Measurements from ENCODE around the gene SIPA1L2. TPM values are rescaled to one million over a fixed set of nuclear protein-coding genes. Genes with fewer than 3 reads are reported as not detected.

Gene SIPA1L2
- total RNA-seq, 1 experiment from 2014 or later: 13.2 TPM

DNA sequence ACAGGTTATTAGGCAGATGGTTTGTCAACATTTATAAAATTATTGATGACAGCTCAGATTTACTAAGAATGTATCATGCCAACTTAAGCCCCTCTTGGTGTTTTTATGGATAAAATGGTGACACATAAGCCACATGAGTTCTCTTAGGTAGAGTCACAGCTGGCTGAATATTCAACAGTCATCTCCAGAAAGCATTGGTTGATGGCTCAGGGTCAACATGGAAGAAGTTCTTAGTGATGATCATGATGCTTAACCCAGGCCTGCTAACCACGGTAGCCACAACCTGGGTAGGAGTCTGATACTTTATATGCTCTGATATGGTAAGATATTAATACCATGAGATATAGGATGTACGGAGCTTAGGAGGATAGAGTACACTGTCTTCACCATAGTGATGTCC is 46.4 kb upstream of the SIPA1L2 start:
- TF ChIP-seq, protein P1, sequence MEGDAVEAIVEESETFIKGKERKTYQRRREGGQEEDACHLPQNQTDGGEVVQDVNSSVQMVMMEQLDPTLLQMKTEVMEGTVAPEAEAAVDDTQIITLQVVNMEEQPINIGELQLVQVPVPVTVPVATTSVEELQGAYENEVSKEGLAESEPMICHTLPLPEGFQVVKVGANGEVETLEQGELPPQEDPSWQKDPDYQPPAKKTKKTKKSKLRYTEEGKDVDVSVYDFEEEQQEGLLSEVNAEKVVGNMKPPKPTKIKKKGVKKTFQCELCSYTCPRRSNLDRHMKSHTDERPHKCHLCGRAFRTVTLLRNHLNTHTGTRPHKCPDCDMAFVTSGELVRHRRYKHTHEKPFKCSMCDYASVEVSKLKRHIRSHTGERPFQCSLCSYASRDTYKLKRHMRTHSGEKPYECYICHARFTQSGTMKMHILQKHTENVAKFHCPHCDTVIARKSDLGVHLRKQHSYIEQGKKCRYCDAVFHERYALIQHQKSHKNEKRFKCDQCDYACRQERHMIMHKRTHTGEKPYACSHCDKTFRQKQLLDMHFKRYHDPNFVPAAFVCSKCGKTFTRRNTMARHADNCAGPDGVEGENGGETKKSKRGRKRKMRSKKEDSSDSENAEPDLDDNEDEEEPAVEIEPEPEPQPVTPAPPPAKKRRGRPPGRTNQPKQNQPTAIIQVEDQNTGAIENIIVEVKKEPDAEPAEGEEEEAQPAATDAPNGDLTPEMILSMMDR (IDR thresholded peaks at IDR 0.05; ENCODE audit: insufficient read depth in 1 of 2, low read depth in 1 of 2, low read length in 1 of 2, severe bottlenecking in 1 of 2, unreplicated experiment in 1 of 2): no peak
- no TSS peak for BruUV-seq (replicated peaks)
- Mint-ChIP-seq H3K27ac (ENCODE audit: unreplicated experiment) (no peak overlapping the region), H3K36me3 (ENCODE audit: insufficient read depth, unreplicated experiment) (no peaks in the 10 kb centered on the region), H3K9me3 (ENCODE audit: unreplicated experiment) (no peaks in the 10 kb centered on the region), H3K4me3 (ENCODE audit: unreplicated experiment) (no peak overlapping the region), H3K27me3 (ENCODE audit: insufficient read depth, unreplicated experiment) (no peaks in the 10 kb centered on the region), H3K4me1 (ENCODE audit: low read depth, unreplicated experiment) (no peaks in the 10 kb centered on the region)
- no peak overlapping the region for H3K4me3 ChIP-seq (ENCODE audit: low read depth, low read length)
- CTCF ChIA-PET: no interaction called here
- H3K9me3 ChIP-seq: no peaks in the 10 kb centered on the region
- intact Hi-C loops (cut with micrococcal nuclease; ENCODE audit: unreplicated experiment): no loop called here
- DNase-seq: no peak
- no peaks in the 10 kb centered on the region for H3K27me3 ChIP-seq (replicated peaks; ENCODE audit: control insufficient read depth, insufficient read depth, low read length)
- POLR2A ChIA-PET: no interaction called here
- H3K4me1 ChIP-seq: peaks cover 5% of the 10 kb centered on the region; the same call in 1 of the 2 replicates
- H3K36me3 ChIP-seq (ENCODE audit: control insufficient read depth, insufficient read depth, low read length): no peaks in the 10 kb centered on the region

DNA sequence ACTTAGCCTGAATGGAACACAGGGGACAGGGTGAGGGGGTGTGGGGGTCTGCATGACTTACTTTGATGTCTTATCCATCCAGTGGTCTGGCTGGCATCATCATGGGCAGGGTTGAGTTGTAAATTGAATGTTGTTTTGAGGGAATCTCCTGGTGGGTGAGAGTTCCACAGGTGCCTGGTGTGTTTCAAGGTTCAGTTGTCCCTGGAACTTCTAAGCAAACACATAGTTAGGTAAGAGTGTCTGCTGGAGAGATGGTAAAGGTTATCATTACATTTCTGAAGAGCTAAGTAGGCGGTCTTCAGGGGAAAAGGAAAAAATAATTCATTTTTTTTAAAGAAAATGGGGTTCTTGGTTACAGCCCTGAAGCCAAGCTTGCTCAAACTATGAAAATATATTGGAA is 46.0 kb upstream of the SIPA1L2 start:
- Mint-ChIP-seq H3K4me1 (ENCODE audit: low read depth, unreplicated experiment) (no peaks in the 10 kb centered on the region), H3K27ac (ENCODE audit: unreplicated experiment) (no peak overlapping the region), H3K36me3 (ENCODE audit: insufficient read depth, unreplicated experiment) (no peaks in the 10 kb centered on the region), H3K27me3 (ENCODE audit: insufficient read depth, unreplicated experiment) (no peaks in the 10 kb centered on the region), H3K4me3 (ENCODE audit: unreplicated experiment) (no peak overlapping the region), H3K9me3 (ENCODE audit: unreplicated experiment) (no peaks in the 10 kb centered on the region)
- DNase-seq: no peak
- POLR2A ChIA-PET: no interaction called here
- CTCF ChIA-PET: no interaction called here
- Histone ChIP-seq H3K4me1 (0 out of 2 replicates have a peak, but pooled peaks cover 3% of the 10 kb centered on the region), H3K27me3 (replicated peaks; ENCODE audit: control insufficient read depth, insufficient read depth, low read length) (no peaks in the 10 kb centered on the region), H3K36me3 (ENCODE audit: control insufficient read depth, insufficient read depth, low read length) (no peaks in the 10 kb centered on the region), H3K4me3 (ENCODE audit: low read depth, low read length) (no peak overlapping the region), H3K9me3 (no peaks in the 10 kb centered on the region)
- TF ChIP-seq, protein P1 (IDR thresholded peaks at IDR 0.05; ENCODE audit: insufficient read depth in 1 of 2, low read depth in 1 of 2, low read length in 1 of 2, severe bottlenecking in 1 of 2, unreplicated experiment in 1 of 2): no peak
- BruUV-seq (replicated peaks): no TSS peak
- intact Hi-C loops (cut with micrococcal nuclease; ENCODE audit: unreplicated experiment): no loop called here

DNA sequence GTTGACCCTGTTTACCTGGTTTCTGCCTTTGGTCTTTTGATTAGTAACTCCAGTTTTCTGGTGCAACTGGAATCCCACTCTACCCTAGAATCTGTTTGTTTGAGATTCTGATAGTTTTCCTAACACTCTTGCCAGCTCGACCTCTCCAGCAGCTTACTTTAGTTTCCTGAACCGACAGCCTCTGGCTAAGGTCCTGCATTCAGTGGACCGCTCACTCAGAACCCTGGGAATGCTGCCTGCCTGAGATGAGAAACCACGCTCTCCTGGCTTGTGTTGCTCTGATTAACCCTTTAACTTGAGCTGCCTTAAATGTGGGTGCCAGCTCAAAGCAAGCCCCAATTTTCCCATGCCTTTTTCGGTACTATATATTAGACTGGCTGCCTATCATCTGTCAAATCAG is 45.3 kb upstream of the SIPA1L2 start:
- POLR2A ChIA-PET: no interaction called here
- no TSS peak for BruUV-seq (replicated peaks)
- H3K27me3 ChIP-seq (replicated peaks; ENCODE audit: control insufficient read depth, insufficient read depth, low read length): no peaks in the 10 kb centered on the region
- Mint-ChIP-seq H3K9me3 (ENCODE audit: unreplicated experiment) (no peaks in the 10 kb centered on the region), H3K27me3 (ENCODE audit: insufficient read depth, unreplicated experiment) (no peaks in the 10 kb centered on the region), H3K27ac (ENCODE audit: unreplicated experiment) (no peak overlapping the region), H3K4me1 (ENCODE audit: low read depth, unreplicated experiment) (no peaks in the 10 kb centered on the region), H3K36me3 (ENCODE audit: insufficient read depth, unreplicated experiment) (no peaks in the 10 kb centered on the region), H3K4me3 (ENCODE audit: unreplicated experiment) (no peak overlapping the region)
- no peaks in the 10 kb centered on the region for H3K36me3 ChIP-seq (ENCODE audit: control insufficient read depth, insufficient read depth, low read length)
- no peaks in the 10 kb centered on the region for H3K9me3 ChIP-seq
- CTCF ChIA-PET: no interaction called here
- no peak for DNase-seq
- H3K4me1 ChIP-seq: 0 out of 2 replicates have a peak, but pooled peaks cover 3% of the 10 kb centered on the region
- intact Hi-C loops (cut with micrococcal nuclease; ENCODE audit: unreplicated experiment): no loop called here
- TF ChIP-seq, protein P1 (IDR thresholded peaks at IDR 0.05; ENCODE audit: insufficient read depth in 1 of 2, low read depth in 1 of 2, low read length in 1 of 2, severe bottlenecking in 1 of 2, unreplicated experiment in 1 of 2): no peak
- no peak overlapping the region for H3K4me3 ChIP-seq (ENCODE audit: low read depth, low read length)

Data from Caco-2 (cell line).